NCI-H446 treated with DMSO at 0.1 percent for 48 hours (cell line): ENCODE measurements around the gene ZNF143.
A peak's percentile ranks its signal among the peaks of the same experiment; 100 is the strongest.
"Not testable (repeated sequence)": the region's sequence is repeated elsewhere in the genome, so short reads cannot be mapped to it uniquely, and the experiment has no call there.

ENCODE experiments used
- DNase-seq: peaks from one replicate; lab custom pipeline; 2025; lab: John Stamatoyannopoulos, UW

ZNF143 gene

DNA sequence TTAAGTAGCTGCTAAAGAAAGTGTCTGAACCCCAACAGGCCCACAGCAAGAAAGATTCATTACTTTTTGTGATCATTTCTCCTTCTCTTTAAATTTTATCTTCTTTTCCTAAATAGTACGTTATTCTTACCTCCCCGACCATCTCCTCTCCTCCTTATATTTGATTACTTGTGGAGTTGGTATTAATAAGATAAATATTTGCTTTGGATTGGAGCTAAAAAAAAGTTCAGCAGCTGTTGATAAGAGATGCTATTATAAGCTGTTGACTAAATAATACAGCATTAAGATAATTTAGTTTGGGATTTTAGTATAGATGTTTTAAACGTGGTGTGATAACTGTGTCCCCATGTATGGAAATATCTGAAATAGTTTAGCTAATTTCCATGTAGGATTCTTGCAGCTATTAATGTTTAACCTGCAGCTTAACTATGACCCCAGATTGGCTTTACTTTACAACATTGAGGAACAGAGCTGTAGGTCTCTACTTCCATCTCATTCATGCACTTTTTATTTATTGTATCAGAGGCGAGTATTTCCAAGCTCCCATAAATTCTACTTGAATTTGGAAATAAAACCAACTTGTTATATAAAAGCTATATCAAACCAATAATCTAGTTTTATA, 37.8 kb downstream of the ZNF143 start:
- no peak for DNase-seq

DNA sequence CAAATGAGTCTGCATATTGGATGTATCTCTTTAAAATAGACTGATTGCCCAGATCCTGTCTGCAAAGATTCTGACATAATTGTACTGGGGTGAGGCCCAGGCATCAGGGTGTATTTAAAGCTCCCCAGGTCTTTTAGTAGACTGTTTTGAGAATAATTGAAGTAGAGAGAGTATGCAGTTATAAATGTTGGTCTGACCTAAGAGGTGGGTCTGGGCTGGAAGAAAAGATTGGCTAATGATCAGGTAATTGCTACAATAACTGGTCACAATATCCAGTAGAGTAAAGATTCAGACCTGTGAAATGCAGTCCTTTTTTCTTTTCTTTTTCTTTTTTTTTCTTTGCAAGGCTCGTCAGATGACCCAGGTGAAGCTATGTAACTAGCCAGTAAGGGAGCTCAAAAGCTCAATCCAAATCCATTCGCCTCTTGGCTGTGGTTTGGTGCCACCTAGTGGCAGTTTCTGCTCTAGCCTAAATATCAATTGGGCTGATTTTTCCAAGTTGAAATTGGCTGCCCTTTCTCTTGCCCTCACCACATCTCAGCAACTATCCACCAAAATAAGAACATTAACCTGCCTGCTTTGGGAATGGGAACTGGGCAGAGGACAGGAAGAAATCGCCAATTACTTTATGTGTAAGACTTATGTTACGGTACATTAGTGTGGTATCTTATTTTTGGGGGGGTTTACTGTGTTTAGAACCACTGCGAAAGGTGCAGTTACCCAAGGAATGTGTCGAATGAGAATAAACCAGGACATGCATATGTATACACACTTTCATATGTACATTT, 45.9 kb downstream of the ZNF143 start:
- DNase-seq = peak; percentile 59

DNA sequence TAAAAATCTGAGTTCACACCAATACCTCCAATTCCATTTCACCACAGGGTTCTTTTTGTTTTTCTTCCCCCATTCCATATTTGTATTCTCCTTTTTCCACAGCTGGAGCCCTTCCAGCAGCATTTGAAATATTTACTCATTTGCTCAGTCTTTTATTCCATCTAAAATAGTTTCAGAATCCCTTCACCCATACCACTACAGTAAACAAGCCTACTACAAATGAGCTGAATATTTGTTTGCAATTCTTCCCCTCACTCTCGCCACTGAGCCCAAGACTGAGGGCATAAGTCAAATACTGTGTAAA, 46.4 kb downstream of the ZNF143 start:
- no peak for DNase-seq

DNA sequence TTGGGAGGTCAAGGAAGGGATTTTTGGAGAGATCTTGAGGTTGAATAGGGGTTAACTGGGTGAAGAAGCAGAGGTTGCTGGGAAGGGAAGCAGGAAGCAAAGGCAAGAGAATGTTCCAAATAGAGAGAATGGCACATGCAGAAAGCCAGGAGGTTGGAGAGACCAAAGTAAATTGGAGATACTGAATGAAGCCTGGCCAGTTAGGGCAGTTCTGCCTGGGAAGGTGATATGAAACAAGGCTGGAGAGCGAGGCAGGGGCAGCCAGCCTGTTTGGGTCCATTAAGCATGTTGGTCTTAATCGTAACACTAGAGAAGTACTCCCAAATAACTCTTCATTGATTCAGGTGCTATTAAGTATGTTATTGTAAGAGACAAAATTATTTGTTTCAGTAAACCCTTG, 48.2 kb downstream of the ZNF143 start:
- no peak for DNase-seq

DNA sequence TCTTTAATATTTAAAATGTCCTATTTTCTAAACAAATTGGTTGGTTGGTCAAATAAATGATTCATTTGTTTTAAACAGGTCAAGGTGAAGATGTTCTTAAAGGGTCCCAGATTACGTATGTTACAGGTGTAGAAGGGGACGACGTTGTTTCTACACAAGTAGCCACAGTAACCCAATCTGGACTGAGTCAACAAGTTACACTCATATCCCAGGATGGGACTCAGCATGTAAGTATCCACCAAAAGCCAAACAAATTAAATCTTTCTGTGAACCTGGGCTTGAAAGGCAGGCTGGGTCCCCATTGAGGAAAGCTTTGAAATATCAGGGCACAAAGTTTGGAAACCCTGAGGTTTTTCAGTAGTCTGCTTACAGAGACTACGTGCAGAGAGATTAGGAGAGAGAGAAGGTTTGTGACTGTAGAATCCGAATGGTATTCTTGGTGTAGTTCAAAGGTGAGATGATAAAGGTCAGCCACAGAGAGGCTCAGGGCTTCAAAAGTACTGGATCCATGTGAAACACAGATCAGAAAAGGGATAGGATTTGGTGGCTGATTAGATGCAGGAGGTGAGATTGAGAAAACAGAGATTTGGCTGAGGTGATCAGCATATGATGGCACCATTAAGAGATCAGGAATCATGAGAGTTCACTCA, 51.7 kb downstream of the ZNF143 start:
- no peak for DNase-seq

DNA sequence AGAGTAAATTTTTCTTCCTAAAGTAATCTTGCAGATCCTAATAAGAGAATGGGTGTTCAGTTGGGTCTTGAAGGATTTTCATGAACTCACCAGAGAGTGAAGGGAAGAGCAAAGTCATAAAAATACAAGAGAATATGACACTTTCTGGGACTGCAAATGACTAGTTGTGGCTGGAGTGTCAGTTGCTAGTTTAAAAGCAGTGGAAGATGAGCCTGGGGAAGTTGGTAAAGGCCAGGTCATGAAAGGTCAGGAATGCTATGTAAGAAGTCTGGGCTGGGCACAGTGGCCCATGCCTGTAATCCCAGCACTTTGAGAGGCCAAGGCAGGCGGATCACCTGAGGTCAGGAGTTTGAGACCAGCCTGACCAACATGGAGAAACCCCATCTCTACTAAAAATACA, 53.8 kb downstream of the ZNF143 start:
- DNase-seq = not testable (repeated sequence)

DNA sequence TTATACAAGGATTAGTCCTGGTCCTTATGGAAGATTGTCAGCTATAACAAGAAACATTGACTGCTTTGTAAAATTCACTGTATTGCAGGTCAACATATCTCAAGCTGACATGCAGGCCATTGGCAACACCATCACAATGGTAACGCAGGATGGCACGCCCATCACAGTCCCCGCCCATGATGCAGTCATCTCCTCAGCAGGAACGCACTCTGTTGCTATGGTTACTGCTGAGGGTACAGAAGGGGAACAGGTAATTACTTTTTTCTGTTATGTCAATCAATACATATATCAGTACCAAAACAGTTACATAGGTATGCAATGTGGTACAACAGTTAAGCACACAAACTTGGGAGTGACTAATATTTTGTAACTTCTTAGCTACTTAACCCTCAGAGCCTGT, 55.3 kb downstream of the ZNF143 start:
- no peak for DNase-seq

DNA sequence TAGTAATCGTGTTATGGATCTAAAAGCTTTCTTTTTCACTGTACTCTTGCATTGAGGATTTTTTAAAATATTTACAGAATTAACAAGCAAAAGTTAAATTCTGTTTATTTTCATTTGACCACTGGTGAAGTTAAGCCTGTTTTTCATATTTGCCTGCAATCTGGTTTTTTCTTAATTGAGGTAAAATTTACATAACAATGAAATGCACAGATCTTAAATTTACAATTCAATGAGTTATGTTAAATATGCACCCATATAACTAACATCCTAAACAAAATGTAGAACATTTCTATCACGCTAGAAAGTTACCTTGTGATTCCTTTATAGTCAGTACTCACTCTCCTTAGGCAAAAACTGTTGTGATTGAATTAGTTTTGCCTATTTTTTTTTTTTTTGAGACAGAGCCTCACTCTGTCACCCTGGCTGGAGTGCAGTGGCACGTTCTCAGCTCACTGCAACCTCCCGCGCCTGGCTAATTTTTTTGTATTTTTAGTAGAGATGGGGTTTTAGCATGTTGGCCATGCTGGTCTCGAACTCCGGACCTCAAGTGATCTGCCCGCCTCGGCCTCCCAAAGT, 58.1 kb downstream of the ZNF143 start:
- DNase-seq = no peak

DNA sequence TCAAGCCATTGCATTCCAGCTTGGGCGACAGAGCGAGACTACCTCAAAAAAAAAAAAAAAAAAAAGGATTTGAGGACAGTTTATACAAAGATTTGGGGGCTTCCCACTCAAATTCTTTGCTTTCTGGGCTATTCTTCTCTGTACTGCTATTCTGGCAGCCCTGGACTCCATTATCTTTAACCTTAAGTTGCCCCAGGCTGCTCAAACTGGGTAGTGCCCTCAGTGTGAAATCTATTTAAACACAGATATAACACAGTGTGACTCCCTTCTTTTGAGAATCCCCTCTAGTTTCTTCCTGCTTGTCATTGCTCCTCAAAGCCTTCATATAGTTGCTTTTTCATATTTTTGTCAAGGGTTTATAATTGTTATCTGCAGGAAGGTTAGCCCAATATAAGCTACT, 63.2 kb downstream of the ZNF143 start:
- DNase-seq = no peak

DNA sequence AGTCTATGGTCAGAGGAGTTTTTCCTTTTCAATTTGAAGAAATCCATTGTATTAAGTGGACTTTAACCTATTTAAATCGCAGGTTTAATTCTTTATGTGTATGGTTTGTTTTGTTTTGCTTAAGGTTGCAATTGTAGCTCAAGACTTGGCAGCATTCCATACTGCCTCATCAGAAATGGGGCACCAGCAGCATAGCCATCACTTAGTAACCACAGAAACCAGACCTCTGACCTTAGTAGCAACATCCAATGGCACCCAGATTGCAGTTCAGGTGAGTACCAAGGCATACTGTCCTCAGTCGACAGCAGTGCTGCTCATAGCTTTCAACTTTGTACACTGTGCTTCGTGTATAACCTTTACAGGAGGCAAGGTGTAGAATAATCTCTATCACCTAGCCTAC, 64.3 kb downstream of the ZNF143 start:
- no peak for DNase-seq

DNA sequence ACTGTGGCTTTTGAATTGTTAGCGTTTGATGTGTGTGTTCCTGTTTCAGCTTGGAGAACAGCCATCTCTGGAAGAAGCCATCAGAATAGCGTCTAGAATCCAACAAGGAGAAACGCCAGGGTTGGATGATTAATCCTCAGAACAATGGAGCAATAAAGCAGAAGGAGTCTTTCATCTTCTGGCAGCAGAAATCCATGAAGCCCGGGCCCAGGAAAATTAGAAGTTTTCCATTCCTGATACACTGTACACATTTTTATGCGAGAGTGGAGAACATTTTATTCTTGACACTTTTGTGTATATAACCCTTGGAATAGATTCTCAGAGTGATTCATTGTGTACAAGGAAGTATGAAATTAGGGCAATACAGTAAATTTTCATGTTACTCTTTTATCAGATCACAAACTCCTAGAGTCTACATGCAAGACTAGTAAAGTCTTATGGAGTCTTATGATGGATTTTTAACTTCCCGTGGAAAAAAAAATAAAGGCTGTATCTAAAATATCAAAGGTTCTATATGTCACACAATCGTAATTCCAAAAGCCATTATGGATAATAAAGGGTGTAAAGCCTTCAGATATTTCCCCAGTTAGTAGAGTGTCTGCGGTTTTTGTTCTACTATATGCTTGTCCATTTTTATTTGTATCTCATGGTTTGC, 66.8 kb downstream of the ZNF143 start:
- peak; percentile 22 for DNase-seq

DNA sequence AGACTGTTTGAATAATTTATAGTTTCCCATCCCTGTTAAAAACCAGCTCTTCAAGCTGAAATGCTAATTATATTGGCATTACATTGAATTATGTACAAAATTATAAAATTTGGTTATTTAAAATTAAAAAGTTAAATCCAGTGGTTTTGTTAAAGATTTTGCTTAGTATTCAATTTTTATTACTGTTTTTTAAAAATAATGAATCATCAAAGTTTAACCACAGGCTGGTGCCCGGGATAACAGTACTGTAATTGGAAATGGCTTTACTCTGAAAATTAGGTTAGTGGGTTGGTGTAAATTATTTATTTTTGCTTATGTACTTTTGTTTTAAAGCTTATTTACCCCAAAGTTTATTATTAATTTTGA, 67.3 kb downstream of the ZNF143 start:
- no peak for DNase-seq

DNA sequence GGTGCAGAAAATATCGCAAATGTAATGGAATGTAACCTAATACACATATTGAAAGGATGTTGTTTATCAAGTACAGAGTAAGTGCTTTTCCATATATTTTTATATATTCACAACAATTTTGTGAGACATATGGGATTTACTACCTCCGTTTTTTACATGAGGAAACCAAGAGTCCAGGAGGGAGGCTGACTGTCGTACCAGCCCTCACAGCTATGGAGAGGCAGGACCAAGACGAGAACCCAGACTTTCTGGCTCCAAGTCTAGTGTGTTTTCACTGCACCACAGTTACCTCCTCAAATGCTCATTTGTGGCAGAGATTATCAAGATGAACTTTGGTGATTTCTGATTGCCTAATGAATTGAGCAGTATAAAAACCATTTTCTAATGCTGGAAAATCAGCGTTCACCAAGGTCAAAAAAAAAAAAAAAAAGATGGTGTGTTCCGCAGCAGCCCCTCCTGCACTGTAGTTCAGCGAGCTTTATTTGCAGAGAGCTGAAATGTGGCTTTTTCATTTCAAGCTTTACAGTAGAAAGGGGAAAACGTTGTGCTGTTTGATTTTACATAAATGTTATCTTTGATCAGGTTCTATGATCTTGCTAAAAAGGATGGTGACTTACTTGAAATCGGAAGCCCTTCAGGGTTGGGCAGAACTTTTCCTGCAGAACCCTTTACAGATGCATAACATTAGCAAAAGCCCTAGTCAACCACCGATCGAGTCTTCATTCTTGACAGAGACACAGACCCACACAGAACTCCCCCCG, 67.9 kb downstream of the ZNF143 start:
- no peak for DNase-seq

DNA sequence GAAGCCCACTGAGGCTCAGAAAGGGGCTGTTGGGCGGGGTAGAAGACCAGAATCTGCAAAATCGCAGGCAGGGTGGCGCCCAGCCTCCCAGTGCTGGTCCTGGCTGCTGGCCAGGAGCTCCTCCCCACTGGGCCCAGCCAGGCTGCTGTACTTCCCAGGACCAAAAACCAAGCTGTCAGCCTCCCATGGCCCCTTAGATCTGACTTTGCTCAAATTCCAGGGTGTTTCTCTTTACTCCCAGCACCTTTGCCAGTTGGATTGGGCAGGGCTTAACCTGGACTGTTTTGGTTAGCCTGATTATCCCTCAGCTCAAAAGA, 68.5 kb downstream of the ZNF143 start:
- DNase-seq = peak; percentile 24

DNA sequence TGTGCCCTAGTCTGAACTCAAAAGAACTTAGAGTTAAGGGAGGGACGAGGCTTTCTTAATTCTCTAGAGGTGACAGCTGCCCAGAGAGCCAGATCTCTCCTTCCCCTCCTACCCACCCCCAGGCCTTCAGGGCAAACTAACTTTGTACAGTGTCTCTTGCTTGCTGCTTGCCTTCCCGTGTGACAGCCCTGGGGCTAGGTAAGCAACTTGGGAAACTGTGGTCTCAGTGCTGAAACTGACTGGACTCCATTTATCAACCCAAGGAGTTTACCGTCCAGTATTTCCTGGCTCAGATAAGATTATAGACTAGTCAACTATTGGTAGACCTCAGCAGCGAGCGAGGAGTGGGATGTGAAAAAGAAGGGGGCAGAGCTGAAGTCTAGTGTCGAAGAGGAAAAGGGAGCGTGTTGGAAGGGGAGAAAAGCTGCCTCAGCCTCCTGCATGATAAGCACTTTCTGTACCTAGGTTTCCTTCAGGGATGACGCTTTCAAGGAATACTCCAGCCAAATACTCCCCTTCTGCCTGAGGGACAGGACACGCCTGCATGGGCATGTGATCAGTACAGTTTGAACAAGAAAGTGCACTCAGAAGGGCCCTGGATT, 69.3 kb downstream of the ZNF143 start:
- no peak for DNase-seq

DNA sequence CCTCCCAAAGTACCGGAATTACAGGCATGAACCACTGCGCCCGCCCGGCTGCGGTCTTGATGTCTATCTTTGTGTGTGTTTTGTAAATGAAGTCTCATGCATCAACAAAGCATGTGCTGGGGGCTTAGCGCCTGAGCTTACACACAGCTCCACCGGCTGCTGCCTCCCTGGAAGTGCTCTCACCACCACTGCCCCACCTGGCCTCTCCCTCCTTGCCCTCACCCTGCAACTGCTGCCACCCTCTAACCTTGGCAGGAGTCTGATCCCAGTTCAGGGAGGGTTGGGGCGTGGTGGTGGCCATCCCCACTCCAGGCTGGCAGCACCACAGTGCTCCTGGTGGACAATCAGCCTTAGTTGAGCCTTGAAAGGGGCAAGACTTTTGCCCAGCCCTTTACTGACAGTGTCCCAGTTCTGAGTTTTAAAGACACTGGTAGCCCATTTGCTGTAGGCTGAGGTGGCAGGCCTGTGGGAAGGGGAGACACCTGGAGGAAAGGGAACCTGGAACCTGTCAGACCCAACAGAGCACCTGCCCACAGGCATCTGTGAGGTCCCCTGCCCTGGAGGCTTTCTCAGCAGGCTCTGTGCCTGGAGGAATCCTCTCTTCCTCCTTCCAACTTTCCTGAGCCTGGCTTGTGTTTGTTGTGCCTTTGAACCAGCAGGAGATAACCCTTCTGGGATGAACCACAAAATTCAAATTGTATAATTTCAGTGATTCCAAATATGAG, 70.3 kb downstream of the ZNF143 start:
- DNase-seq = no peak

DNA sequence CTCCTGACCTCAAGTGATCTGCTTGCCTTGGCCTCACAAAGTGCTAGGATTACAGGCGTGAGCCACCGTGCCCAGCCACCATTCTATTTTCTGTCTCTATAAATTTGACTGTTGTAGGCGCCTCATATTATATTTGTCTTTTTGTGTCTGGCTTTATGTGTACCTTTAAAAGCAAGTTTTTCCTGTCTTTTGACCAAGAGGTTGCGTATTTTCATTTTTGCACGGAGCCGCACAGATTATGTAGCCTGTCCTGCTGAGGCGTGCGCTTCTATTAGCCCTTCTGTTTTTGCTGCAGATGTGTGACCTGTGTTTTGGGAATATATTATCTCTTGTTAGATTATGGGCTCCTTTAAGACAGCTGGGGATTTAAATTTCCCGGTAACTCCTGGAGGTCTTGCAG, 72.2 kb downstream of the ZNF143 start:
- DNase-seq = no peak

DNA sequence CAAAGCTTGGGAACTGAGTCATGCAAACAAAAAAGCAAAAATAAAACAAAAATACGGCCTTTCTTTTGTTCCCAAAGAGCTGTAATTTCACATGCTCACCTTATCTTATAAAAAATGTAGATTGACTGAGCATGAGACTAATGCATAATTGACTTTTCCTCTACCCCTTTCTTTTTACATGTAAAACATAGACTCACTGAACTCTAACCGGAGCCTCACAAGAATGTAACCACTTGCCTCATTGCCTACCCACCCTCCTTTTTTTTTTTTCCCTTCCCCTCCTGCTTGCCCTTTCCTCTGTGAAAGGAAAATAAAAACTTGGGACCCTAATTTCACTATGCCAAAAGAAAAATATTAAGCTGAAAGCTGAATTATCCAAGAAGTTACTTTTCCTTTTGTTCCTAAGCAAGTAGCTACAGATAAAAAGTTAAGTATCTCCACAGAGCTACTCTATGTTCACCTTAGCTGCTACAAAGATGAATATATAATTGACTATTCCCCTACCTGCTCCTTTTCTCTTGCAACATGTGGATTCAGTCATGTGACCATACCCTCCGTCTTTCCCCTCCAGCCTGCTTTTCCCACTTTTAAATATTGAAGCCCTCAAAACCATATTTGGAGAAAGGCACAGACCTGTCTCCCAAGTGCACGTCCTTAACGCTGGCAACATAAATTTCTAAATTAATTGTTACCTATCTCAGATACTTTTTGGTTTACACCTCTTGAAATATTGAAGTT, 73.1 kb downstream of the ZNF143 start:
- no peak for DNase-seq

DNA sequence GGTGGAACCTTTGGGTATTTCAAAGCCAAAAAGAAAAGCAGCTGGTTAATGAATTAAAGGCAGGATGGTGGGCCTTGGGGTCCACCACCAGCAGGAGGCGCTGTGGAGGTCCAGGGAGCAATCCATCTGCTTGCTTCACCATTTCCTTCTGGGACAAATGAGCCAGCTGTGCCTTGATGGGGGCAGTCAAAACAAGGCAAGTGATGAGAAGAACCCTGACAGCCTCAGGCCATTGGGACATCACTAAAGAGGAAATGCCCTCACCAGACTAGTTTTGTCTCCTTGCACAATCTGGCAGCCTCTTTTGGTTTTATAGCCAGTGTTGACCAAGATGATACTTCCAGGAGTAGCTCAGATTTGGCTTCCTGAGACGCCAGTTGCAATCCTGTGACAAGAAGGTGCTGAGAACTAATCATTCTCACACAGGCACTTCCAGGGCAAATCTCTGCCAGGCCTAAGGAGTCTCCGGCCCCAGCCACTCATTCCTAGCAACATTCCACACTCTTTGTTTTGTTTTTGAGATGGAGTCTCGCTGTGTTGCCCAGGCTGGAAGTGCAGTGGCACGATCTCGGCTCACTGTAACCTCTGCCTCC, 74.5 kb downstream of the ZNF143 start:
- no peak for DNase-seq

DNA sequence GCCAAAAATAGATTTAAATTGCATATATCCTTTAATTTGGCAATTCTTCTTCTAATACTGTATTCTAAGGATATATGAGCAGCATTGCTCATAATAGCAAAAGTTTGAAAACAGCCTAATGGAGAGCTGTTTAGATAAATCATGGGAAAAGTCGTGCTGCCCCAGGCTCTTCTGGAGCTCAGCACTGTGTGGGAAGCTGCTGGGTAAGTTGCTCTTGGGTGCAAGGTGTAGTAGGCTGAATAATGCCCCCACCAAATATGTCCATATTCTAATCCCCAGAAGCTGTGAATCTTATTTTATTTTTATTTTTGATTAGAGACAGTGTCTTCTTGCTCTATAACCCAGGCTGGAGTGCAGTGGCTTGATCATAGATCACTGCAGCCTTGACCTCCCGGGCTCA, 77.7 kb downstream of the ZNF143 start:
- DNase-seq = no peak
